HUES64 (cell line): ENCODE results near the gene DIRAS2. TPM values are rescaled to one million over a fixed set of nuclear protein-coding genes. Genes with fewer than 3 reads are reported as not detected.
"Not testable (repeated sequence)": the region's sequence is repeated elsewhere in the genome, so short reads cannot be mapped to it uniquely, and the experiment has no call there.

ENCODE experiments used
- H3K27ac ChIP-seq: 2 replicates; pipeline ENCODE4 v1.7.0; 2013; ENCODE audit warnings: low read depth, low read length, inconsistent platforms
- H3K27me3 ChIP-seq: 2 replicates; pipeline ENCODE4 v1.6.1; 2013; ENCODE audit warnings: mild to moderate bottlenecking, low read length; ENCODE audit not compliant: insufficient read depth
- H3K36me3 ChIP-seq: 2 replicates; pipeline ENCODE4 v1.6.1; 2013; ENCODE audit warnings: mild to moderate bottlenecking, low read length; ENCODE audit not compliant: insufficient read depth
- H3K4me1 ChIP-seq: 2 replicates; pipeline ENCODE4 v1.6.1; 2013; ENCODE audit warnings: mild to moderate bottlenecking, low read length, moderate library complexity; ENCODE audit not compliant: insufficient read depth
- H3K4me3 ChIP-seq: 2 replicates; pipeline ENCODE4 v1.5.1; 2013; ENCODE audit warnings: mild to moderate bottlenecking, low read length, moderate library complexity
- H3K9ac ChIP-seq: 2 replicates; pipeline ENCODE4 v1.6.1; 2013; ENCODE audit warnings: mild to moderate bottlenecking, low read depth, low read length
- H3K9me3 ChIP-seq: 2 replicates; pipeline ENCODE4 v1.6.1; 2013; ENCODE audit warnings: low read depth, low read length; ENCODE audit not compliant: insufficient read depth
- WGBS: fragments of 150-250, 120-280 bp; methylation state at CpG from one replicate; pipeline ENCODE4 v1.1.7; 2013; ENCODE audit warnings: missing lambda C conversion rate; 5-methylcytosine and 5-hydroxymethylcytosine counted together
- polyA plus RNA-seq, 2 experiments: library from polyadenylated mRNA; stranded (reverse); fragments of 50-300 nt; gene quantifications; one replicate each; pipeline ENCODE4 v1.2.3, GENCODE V29; 2013

DIRAS2 gene, protein sequence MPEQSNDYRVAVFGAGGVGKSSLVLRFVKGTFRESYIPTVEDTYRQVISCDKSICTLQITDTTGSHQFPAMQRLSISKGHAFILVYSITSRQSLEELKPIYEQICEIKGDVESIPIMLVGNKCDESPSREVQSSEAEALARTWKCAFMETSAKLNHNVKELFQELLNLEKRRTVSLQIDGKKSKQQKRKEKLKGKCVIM
- polyA plus RNA-seq (2013, experiment 1 of 2) = 0.15 TPM
- 0.13 TPM for polyA plus RNA-seq (2013, experiment 2 of 2)

DNA sequence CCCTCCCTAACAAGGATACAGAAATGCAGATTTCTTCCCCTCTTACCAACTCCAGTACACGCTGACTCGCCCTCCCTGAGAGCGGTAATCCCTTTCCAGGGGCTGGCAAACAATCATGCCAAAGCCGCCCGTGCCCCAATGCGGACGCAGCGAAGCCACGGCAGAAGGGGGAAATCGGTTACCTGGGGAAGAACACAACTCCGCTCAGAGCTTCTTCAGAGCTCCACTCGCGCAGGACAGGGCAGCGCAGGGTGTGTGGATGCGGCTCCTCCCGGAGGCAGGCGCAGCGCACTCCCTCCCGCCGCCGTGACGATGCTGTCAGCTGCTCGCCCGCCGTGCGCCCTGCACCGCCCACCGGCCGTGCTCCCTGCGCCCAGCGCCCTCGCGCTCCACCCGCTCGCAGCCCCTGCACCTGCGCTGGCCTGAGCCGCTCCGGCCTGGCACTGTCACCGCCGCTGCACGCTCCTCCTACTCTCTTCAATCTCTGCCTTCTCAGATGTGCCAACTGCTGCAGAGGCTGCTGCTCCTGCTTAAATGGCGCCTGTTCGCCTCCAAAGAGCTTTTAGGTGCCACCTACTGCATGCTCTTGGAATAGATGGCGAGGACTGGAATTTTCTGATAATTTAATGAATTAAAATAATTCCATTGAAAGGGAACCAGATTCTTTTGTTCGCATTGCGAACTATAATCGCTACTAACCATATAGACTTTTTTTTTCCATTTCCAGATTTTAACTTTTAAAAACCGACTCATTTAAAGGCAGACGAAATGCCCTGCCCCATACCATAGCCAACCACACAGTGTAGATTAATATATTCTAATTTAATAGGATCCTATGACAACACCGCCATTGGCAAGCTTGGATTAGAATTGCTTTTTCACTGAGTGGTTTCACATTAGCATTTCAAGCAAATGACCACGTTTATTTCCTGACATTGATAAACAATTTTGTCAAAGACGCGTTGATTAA lies at the start of gene DIRAS2:
Gene DIRAS2 (minus strand): TSS at position 255 of the 970 bp plus-strand sequence. CDS start 28,997 bp downstream, outside the sequence.
- H3K4me3 ChIP-seq = peak within 1 kb of the TSS; percentile 62
- peaks cover 14% of the 10 kb centered on the region for H3K4me1 ChIP-seq
- no peak within 1 kb of the TSS for H3K27ac ChIP-seq
- H3K27me3 ChIP-seq = peaks cover 45% of the 10 kb centered on the region
- no peaks in the 10 kb centered on the region for H3K9me3 ChIP-seq
- no peak within 1 kb of the TSS for H3K9ac ChIP-seq
- WGBS = 9% methylated on average over 52 of the region's 53 CpGs
- H3K36me3 ChIP-seq = no peaks in the 10 kb centered on the region

DNA sequence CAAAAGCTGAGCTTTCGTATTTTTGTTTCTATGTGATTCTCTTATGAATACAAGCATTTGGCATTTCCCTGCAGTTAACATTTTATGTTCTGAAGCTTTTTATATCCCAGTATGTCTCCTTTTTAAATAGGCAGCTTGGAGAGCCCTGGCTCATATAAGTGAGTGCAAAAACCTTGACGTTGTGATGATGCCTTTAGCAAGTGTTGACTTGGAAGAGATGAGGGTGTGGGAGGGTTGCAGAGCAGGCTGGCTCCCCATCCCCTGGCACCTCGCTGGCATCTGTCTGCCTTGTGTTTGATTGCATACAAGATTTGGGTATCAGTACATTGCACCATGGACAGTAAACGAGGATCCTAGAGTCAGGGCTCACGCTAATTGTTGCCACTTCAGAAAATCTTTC lies 42.1 kb upstream of the DIRAS2 start:
- Histone ChIP-seq H3K9ac (no peak overlapping the region), H3K4me3 (no peak overlapping the region), H3K27ac (no peak overlapping the region), H3K9me3 (peaks cover 7% of the 10 kb centered on the region; the same call in 1 of the 2 replicates), H3K4me1 (no peaks in the 10 kb centered on the region; the same call in 1 of the 2 replicates), H3K27me3 (no peaks in the 10 kb centered on the region), H3K36me3 (no peaks in the 10 kb centered on the region)
- 94% methylated on average over 5 of the region's 5 CpGs for WGBS

DNA sequence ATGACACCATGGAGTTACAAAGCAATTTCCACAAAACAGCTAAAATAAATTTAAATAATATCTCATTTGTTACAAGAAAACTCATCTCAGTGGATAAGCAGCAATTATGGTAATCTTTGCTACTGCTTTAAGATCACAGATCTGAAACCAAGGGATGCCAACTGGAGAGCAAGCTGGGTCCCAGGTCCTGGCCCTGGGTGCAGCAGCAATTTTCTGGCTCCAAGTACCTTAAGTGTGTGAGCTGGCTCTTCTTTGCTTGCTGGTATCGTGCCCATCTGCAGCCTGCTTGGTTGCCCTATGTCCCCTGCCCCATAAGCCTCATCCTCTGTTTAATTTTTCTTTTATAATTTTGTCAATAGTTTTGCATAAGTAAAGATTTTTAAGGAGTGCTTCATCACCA lies 41.5 kb upstream of the DIRAS2 start:
- Histone ChIP-seq H3K27ac (no peak overlapping the region), H3K27me3 (no peaks in the 10 kb centered on the region), H3K36me3 (no peaks in the 10 kb centered on the region), H3K9ac (no peak overlapping the region), H3K9me3 (peaks cover 7% of the 10 kb centered on the region; the same call in 1 of the 2 replicates), H3K4me1 (no peaks in the 10 kb centered on the region; the same call in 1 of the 2 replicates), H3K4me3 (no peak overlapping the region)
- WGBS = 100% methylated on average over 1 of the region's 1 CpG

DNA sequence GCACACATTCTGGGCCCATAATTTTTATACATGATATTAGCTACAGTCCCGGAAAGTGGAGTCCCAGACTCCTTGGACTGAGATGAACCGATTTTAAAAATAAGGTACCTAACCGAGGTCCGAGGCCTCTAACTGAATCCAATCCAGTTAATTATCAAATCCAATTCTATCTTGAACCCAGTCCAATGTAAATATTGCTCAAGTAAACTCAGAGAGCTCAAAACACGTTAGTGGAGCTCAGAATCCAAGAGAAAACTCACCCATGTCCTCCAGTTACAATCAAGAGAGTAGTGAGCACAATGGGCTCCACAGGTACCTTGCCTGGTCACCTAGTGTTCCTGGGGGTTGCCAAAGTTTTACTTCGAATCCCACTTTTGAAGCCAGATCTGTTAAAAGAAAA lies 37.9 kb upstream of the DIRAS2 start:
- no peaks in the 10 kb centered on the region for H3K27me3 ChIP-seq
- no peak overlapping the region for H3K27ac ChIP-seq
- H3K9ac ChIP-seq = no peak overlapping the region
- no peaks in the 10 kb centered on the region; the same call in 1 of the 2 replicates for H3K4me1 ChIP-seq
- H3K9me3 ChIP-seq = no peaks in the 10 kb centered on the region
- no peaks in the 10 kb centered on the region for H3K36me3 ChIP-seq
- no peak overlapping the region for H3K4me3 ChIP-seq
- WGBS = 94% methylated on average over 6 of the region's 6 CpGs

DNA sequence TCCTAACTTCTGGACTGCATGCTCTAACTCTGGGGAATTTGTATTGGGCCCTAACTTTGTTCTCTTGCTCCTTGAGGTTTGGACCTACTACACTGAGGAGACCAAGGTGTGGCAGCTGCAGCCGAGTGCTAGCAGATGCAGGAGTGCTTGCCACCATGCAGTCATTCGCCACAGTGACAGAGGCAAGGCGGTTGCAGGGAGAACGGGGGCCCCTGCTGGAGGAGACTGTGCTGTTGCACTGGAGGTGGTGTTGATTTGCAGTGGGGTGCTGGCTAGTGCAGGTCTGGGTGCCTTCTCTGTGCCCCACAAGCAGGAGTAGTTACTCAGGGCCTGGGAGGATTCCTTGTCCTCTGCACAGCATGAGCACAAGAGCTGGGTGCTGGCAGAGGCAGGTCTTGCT lies 22.4 kb upstream of the DIRAS2 start:
- no peak overlapping the region for H3K9ac ChIP-seq
- H3K4me3 ChIP-seq = no peak overlapping the region
- H3K27me3 ChIP-seq = no peaks in the 10 kb centered on the region
- no peaks in the 10 kb centered on the region for H3K9me3 ChIP-seq
- no peak overlapping the region for H3K27ac ChIP-seq
- H3K4me1 ChIP-seq = no peaks in the 10 kb centered on the region
- no peaks in the 10 kb centered on the region for H3K36me3 ChIP-seq
- 75% methylated on average over 4 of the region's 4 CpGs for WGBS

DNA sequence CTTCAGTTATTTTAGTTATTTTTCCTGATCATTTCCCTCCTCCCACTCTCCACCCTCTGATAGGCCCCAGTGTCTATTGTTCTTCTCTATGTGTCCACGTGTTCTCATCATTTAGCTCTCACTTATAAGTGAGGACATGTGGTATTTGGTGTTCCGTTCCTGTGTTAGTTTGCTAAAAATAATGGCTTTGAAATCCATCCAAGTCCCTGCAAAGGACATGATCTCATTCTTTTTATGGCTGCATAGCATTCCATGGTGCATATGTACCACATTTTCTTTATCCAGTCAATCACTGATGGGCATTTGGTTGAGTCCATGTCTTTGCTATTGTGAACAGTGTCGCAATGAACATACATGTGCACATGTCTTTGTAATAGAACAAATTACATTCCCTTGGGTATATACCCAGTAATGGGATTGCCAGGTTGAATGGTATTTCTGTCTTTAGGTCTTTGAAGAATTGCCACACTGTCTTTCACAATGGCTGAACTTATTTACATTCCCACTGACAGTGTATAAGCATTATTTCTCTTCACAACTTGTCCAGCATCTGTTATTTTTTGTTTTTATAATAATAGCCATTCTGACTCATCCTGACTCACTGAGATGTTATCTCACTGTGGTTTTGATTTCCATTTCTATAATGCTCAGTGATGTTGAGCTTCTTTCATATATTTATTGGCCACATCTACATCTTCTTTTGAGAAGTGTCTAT lies 17.2 kb upstream of the DIRAS2 start:
- Histone ChIP-seq H3K27ac (no peak overlapping the region), H3K4me3 (no peak overlapping the region)
- 90% methylated on average over 3 of the region's 3 CpGs for WGBS

DNA sequence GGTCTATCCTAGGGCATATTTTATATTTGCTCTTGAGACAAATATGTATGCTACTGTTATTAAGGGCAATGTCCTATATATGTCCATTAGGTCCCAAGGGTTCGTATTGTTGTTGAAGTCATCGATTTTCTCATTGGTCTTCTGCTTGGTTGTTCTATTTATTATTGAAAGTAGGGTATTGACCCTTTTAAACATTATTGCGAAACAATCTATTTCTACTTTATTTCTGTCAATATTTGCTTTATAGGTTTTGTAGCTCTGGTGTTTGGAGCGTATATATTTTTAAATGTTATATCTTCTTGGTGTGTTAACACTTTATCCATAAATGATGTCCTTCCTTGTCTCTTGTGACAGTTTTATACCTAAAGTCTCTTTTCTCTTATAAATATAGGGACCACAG lies 16.2 kb upstream of the DIRAS2 start:
- 100% methylated on average over 2 of the region's 4 CpGs for WGBS
- H3K9me3 ChIP-seq = no peaks in the 10 kb centered on the region
- H3K36me3 ChIP-seq = no peaks in the 10 kb centered on the region
- H3K27me3 ChIP-seq = no peaks in the 10 kb centered on the region
- no peak overlapping the region for H3K4me3 ChIP-seq
- no peak overlapping the region for H3K27ac ChIP-seq
- H3K4me1 ChIP-seq = no peaks in the 10 kb centered on the region
- H3K9ac ChIP-seq = no peak overlapping the region

More for the DNA sequence above, 17.2 kb upstream of the DIRAS2 start:
- H3K9ac ChIP-seq = no peak overlapping the region
- no peaks in the 10 kb centered on the region for H3K4me1 ChIP-seq
- H3K36me3 ChIP-seq = no peaks in the 10 kb centered on the region
- no peaks in the 10 kb centered on the region for H3K27me3 ChIP-seq
- no peaks in the 10 kb centered on the region for H3K9me3 ChIP-seq

DNA sequence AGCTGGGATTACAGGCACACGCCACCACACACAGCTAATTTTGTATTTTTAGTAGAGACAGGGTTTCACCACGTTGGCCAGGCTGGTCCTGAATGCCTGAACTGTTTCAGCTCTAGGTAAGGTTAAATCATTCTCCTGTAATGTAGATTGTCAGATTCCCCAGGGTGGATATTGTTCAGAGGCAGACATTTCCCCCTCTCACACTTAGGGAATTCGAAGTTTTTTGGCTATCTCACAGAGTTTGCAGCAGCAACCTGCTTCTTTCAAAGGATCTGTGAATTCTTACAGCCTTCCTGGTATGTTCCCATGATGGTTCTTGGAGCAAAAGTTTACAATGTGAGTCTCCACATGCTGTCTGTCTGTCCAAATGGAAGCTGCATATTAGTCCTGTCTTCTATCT lies 15.6 kb upstream of the DIRAS2 start:
- WGBS = 84% methylated on average over 3 of the region's 3 CpGs
- H3K27me3 ChIP-seq = no peaks in the 10 kb centered on the region
- no peak overlapping the region for H3K9ac ChIP-seq
- no peaks in the 10 kb centered on the region for H3K36me3 ChIP-seq
- no peaks in the 10 kb centered on the region for H3K4me1 ChIP-seq
- H3K9me3 ChIP-seq = no peaks in the 10 kb centered on the region
- no peak overlapping the region for H3K27ac ChIP-seq
- H3K4me3 ChIP-seq = no peak overlapping the region

DNA sequence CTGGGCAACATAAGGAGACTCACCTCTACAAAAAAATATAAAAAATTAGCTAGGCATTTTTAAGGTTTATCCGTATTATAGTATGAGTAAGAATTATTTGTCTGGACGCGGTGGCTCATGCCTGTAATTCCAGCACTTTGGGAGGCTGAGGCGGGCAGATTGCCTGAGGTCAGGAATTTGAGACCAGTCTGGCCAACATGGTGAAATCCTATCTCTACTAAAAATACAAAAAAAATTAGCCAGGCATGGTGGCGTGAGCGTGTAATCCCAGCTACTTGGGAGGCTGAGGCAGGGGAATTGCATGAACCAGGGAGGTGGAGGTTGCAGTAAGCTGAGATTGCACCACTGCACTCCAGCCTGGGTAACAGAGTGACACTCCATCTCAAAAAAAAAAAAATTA lies 14.3 kb upstream of the DIRAS2 start:
- not testable (repeated sequence) for H3K9ac ChIP-seq, H3K36me3 ChIP-seq, H3K27ac ChIP-seq, H3K9me3 ChIP-seq, H3K4me3 ChIP-seq, H3K27me3 ChIP-seq, H3K4me1 ChIP-seq
- WGBS = 93% methylated on average over 6 of the region's 6 CpGs

DNA sequence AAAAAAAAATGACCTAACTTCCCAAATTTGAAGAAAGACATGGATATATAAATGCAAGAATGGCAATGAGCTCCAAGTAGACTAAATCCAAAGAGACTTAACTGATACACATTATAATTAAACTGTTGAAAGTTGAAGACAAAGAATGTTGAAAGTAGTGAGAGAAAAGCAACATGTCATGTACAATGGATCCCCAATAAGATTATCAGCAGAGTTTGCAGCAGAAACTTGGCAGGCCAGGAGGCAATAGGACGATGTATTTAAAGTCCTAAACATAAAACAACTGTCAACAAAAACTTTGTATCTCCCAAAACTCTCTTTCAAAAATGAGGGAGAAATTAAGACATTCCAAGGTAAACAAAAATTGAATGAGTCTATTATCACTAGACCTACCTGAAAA lies 8.6 kb upstream of the DIRAS2 start:
- no peaks in the 10 kb centered on the region for H3K27me3 ChIP-seq
- no peaks in the 10 kb centered on the region for H3K4me1 ChIP-seq
- WGBS = 61% methylated on average over 1 of the region's 1 CpG
- H3K27ac ChIP-seq = no peak overlapping the region
- H3K9me3 ChIP-seq = peaks cover 19% of the 10 kb centered on the region; the same call in 1 of the 2 replicates
- no peak overlapping the region for H3K9ac ChIP-seq
- H3K36me3 ChIP-seq = no peaks in the 10 kb centered on the region
- H3K4me3 ChIP-seq = no peak overlapping the region

DNA sequence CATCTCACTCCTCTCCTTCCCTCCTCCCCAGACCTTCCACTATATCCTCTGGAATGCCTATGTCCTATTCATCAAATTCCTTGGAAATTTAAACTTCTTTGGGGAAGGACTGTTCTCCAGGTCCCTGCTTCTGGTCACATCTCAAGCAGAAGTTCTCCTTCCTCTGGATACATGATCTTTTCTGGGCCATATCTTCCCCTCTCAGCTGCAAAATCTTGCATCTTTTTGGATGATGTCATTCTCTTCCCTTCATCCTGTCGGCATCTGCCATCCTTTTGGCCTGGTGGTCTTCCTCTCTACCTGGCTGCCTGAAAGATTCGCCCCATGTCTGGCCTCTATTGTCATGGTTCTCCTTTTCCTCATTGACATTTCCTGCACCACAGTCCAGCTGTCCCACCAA lies 5.2 kb upstream of the DIRAS2 start:
- WGBS = 89% methylated on average over 2 of the region's 2 CpGs
- no peak overlapping the region for H3K27ac ChIP-seq
- peaks cover 18% of the 10 kb centered on the region; the same call in 1 of the 2 replicates for H3K9me3 ChIP-seq
- 0 out of 2 replicates have a peak, but pooled peaks cover 4% of the 10 kb centered on the region for H3K4me1 ChIP-seq
- H3K4me3 ChIP-seq = no peak overlapping the region
- no peak overlapping the region for H3K9ac ChIP-seq
- H3K27me3 ChIP-seq = peaks cover 15% of the 10 kb centered on the region
- H3K36me3 ChIP-seq = no peaks in the 10 kb centered on the region
